ENCODE results near the gene EHMT1. TPM values are rescaled to one million over a fixed set of nuclear protein-coding genes. Genes with fewer than 3 reads are reported as not detected.

EHMT1 gene
- total RNA-seq, 2 experiments from 2014 or later: 111 to 118 TPM

DNA sequence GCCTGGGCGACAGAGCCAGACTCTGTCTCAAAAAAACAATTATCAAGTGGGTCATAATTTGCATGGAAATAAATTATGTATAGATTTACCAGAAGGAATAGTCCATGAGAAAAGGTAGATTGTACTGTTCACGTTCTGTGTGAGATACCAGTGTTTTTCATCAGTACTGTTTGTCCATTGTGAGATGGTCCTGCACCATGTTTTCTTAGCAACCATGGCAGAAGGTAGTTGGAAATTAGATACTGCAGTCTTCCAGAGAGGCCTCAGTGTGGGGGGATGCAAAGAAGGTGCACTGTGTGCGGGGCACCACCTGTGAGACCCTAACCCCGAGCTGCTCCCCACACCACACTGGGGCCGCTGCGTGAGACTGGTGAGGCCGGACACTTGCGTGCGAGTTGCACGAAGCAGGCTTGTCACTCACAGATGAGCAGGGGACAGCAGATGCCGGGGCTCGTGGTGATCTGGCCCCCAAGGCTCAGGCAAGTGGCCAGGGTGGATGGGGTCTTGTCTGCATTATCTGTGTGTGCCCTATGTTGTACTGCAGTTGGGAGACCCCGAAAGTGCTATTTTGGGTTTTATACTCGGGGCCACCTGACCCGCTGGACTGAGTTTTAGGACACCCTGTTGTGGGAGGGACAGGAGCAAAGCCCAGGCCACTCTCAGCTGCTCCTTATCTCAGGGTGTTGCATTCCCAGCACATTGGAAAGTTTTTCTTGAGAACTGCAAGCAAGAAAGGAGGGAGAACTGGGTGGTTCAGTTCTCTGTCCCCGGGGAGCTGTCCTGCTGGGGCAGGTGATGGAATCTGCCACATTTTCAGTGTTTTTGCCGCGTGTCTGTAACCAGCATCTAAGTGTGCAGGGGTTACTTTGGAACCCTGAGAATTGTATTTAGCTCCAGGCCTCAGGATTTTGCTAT is 61.9 kb downstream of the EHMT1 start:
- H3K36me3 Mint-ChIP-seq: peaks cover 17% of the 10 kb centered on the region
- no peak overlapping the region for H3K4me3 Mint-ChIP-seq
- no peak overlapping the region for H3K27ac Mint-ChIP-seq
- H3K27me3 Mint-ChIP-seq: no peaks in the 10 kb centered on the region
- peaks cover 2% of the 10 kb centered on the region for H3K9me3 Mint-ChIP-seq
- POLR2A ChIA-PET: no interaction called here
- no peak for DNase-seq
- peaks cover 12% of the 10 kb centered on the region for H3K4me1 Mint-ChIP-seq
- no peak for ATAC-seq (ENCODE audit: low read depth)

DNA sequence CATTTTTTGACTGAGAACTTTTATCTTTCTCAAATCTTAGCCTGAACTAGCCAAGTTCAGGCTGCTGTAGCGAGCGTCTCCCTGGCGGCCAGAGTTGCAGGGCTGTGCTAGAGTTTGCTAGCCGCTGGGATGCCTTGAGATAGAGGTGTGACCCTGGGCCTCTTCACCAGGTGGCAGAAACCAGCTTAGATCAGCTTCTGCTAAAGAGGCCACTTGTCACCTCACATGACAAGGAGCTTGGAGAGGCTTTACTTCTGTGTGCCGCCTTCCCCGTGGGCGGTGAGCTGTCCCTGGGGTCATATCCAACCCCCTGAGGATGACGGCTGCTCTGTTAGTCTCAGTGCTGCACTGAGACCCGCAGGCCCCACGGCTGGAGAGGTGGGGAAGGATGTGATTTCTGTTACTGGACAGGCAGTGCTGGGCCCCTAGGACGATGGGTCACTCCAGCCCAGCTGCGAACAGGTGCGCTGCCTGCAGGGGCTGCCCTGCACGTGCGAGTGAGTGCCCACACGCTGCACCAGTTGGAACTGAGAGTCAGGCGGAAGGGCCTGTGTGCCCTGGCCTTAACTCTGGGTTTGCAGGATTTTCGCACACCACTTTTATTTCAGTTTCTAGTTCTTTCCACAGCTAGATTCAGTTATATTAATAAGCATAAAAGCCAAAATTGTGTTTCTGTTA is 63.8 kb downstream of the EHMT1 start:
- DNase-seq: no peak
- no peak overlapping the region for H3K4me3 Mint-ChIP-seq
- H3K9me3 Mint-ChIP-seq: peaks cover 2% of the 10 kb centered on the region
- POLR2A ChIA-PET: no interaction called here
- peaks cover 13% of the 10 kb centered on the region for H3K4me1 Mint-ChIP-seq
- H3K27me3 Mint-ChIP-seq: no peaks in the 10 kb centered on the region
- no peak overlapping the region for H3K27ac Mint-ChIP-seq
- no peak for ATAC-seq (ENCODE audit: low read depth)
- peaks cover 27% of the 10 kb centered on the region for H3K36me3 Mint-ChIP-seq

DNA sequence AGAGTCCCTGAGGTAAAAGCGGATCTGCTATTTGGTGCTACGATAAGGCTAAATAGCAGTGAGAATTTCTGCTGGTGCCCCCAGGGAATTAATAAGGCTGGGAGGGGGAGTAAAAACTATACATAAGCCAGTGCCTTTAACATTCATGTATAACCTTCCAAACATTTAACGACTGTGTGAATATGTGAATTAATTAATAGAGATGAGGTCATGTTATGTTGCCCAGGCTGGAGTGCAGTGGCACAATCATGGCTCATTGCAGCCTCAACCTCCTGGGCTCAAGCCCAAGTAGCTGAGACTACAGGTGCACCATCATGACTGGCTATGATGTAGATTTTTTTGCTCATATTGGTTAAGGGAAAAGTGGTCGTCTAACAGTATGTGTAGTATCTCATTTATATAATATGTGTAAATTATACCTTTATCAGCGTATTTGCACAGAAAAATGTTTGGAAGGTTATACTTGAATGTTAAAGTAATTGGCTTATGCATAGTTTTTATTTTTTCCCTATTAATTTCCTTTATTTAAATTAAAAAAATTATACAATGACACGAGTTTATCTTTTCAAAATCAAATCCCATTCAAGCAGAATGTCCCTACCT is 64.6 kb downstream of the EHMT1 start:
- Mint-ChIP-seq H3K27ac (no peak overlapping the region), H3K27me3 (no peaks in the 10 kb centered on the region), H3K9me3 (peaks cover 2% of the 10 kb centered on the region), H3K4me3 (no peak overlapping the region), H3K36me3 (peaks cover 26% of the 10 kb centered on the region), H3K4me1 (peaks cover 11% of the 10 kb centered on the region)
- DNase-seq (no peak), ATAC-seq (ENCODE audit: low read depth) (no peak)
- POLR2A ChIA-PET: no interaction called here

DNA sequence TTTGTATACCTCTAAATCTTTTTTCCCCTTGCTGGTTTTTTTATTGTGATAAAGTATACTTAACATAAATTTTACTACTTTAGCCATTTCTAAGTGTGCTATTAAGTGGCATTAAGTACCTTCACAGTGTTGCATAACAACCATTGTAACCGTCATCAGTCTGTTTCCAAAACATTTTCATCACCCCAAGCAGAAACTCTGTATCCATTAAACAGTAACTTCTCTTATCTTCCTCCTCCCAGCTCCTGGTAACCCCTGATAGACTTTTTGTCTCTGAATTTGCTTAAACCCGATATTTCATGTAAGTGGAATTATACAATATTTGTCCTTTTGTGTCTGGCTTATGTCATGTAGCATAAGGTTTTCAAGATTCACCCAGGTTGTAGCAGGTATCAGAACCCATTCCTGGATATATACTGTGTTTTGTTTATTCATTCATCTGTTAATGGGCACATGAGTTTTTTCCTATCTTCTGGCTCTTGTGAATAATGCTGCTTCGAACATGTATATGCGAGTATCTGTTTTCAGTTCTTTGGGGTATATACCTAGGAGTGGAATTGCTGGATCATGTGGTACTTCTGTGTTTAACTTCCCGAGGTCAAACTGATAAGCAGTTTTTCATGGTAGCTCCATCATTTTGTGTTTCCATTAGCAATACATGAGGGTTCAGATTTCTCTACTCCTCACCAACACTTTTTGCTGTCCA is 66.4 kb downstream of the EHMT1 start:
- POLR2A ChIA-PET: no interaction called here
- H3K36me3 Mint-ChIP-seq: peaks cover 31% of the 10 kb centered on the region
- H3K27ac Mint-ChIP-seq: no peak overlapping the region
- no peak for DNase-seq
- H3K9me3 Mint-ChIP-seq: peaks cover 2% of the 10 kb centered on the region
- H3K27me3 Mint-ChIP-seq: no peaks in the 10 kb centered on the region
- H3K4me3 Mint-ChIP-seq: no peak overlapping the region
- H3K4me1 Mint-ChIP-seq: peaks cover 9% of the 10 kb centered on the region
- ATAC-seq (ENCODE audit: low read depth): no peak

DNA sequence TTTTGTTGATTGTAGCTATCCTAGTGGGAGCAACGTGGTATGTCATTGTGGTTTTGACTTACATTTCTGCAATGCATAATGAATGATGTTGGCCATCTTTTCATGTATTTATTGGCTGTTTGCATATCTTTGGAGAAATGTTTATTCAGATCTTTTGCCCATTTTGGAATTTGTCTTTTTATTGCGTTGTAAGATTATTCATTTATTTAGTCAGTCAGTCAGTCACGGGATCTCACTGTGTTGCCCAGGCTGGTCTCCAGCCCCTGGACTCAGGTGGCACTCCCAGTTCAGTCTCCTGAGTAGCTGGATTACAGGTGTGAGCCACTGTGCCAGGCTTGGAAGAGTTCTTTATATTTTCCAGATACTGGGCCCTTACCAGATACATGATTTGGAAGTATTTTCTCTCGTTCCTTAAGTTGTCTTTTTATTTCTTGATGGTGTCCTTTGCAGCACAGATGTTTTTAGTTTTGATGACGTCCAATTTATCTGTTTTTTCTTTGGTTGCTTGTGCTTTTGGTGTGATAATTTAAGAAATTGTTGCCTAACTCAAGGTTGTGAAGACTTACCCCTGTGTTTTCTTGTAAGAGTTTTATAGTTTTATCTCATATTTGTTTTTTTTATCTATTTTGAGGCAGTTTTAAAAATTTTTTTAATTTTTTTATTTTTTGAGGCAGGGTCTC is 67.1 kb downstream of the EHMT1 start:
- H3K4me3 Mint-ChIP-seq: no peak overlapping the region
- no peak overlapping the region for H3K27ac Mint-ChIP-seq
- H3K36me3 Mint-ChIP-seq: peaks cover 33% of the 10 kb centered on the region
- DNase-seq (no peak), ATAC-seq (ENCODE audit: low read depth) (no peak)
- no peaks in the 10 kb centered on the region for H3K27me3 Mint-ChIP-seq
- H3K9me3 Mint-ChIP-seq: peaks cover 2% of the 10 kb centered on the region
- POLR2A ChIA-PET: no interaction called here
- peaks cover 11% of the 10 kb centered on the region for H3K4me1 Mint-ChIP-seq

DNA sequence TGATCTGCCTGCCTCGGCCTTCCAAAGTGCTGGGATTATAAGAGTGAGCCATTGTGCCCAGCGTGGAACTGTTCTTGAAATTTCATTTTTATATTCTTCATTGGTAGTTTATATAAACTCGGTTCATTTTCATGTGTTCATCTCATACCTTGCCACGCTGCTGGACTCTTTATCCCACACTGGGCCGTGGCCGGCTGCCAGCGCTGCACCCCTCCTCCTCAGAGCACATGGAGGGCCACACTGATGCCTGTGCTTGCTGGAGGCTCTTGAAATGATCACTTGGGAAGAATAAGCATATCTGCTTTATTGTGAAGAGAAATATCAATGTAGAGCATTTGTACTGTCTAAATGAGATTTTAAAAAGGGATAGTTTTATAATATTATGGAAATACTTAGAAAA is 69.5 kb downstream of the EHMT1 start:
- Mint-ChIP-seq H3K36me3 (peaks cover 38% of the 10 kb centered on the region), H3K4me3 (no peak overlapping the region), H3K27me3 (no peaks in the 10 kb centered on the region), H3K4me1 (peaks cover 18% of the 10 kb centered on the region), H3K9me3 (peaks cover 2% of the 10 kb centered on the region), H3K27ac (no peak overlapping the region)
- POLR2A ChIA-PET: no interaction called here
- no peak for DNase-seq
- no peak for ATAC-seq (ENCODE audit: low read depth)

DNA sequence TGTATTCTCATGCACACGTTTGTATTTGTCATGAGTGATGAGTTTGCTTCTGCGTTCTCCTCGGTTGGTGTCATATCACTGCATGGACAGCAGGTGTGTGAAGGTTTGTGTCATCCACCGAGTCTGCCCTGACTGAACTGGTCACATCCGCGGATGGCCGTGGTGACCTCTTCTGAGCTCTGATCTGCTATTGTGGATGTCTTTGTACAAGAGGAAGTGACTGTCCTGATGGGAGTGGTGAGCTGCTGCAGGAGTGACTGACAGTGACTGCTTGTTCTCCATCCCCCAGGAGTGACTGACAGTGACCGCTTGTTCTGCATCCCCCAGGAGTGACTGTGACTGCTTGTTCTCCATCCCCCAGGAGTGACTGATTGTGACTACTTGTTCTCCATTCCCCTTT is 69.9 kb downstream of the EHMT1 start:
- Mint-ChIP-seq H3K4me3 (no peak overlapping the region), H3K27ac (peak overlapping the region; percentile 9), H3K36me3 (peaks cover 38% of the 10 kb centered on the region), H3K9me3 (peaks cover 2% of the 10 kb centered on the region), H3K27me3 (no peaks in the 10 kb centered on the region), H3K4me1 (peaks cover 18% of the 10 kb centered on the region)
- POLR2A ChIA-PET: no interaction called here
- no peak for ATAC-seq (ENCODE audit: low read depth)
- DNase-seq: no peak

DNA sequence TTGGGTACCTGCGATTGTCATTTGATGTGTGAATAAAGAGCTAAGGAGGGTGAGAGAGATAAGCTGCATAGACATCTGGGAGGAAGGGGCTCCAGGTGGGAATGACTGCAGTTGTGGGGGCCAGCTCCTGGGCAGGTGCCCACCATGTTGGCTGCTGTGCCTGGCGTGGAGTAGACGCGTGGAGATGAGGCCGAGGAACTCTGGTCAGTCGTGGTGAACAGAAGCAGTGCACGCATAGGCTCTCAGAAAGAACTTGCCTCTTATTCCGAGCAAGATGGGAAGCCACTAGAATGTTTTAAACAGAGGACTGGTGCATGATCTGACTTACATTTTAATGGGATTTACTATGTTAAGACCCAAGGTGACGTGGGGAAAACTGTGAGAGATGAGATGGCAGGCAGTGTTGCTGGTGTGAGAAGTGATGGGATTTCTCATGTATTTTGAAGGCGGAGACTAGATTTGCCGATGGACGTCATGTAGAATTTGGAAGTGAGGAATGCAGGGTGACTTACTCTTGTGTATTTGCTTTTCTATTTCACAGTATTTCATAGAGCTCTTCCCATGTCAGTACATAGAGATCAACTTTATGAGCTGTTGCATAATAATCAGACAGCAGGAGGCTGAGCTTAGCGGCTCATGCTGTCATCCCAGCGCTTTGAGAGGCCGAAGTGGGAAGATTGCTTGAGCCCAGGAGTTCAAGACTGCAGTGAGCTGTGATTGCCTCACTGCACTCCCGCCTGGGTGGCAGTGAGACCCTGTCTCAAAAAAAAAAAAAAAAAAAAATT is 71.1 kb downstream of the EHMT1 start:
- H3K4me1 Mint-ChIP-seq: peaks cover 18% of the 10 kb centered on the region
- H3K4me3 Mint-ChIP-seq: no peak overlapping the region

DNA sequence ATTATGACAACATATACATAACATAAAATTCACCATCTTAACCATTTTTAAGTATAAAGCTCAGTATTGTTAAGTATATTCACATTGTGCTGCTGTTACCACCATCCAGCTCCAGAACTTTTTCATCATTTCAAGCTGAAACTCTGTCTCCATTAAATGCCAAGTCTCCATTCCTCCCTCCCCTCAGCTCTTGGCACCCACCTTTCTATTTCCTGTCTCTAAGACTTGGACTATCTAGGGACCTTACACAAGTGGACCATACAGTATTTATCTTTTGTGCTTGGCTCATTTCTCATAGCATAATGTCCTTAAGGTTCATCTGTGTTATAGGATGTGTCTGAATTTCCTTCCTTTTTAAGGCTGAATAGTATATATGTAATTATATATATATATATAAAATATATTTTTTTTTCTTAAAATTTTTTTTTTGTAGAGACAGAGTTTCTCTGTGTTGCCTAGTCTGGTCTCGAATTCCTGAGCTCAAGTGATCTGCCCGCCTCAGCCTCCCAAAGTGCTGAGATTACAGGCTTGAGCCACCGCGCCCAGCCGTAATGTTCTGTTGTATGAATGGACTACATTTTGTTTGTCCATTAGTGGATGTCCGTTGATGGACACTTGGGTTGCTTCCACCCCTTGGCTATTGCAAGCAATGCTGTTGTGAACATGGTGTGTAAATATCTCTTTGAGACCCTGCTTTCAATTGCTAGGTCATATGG is 72.3 kb downstream of the EHMT1 start:
- Mint-ChIP-seq H3K4me3 (no peak overlapping the region), H3K27ac (no peak overlapping the region), H3K4me1 (peaks cover 21% of the 10 kb centered on the region), H3K9me3 (no peaks in the 10 kb centered on the region), H3K36me3 (peaks cover 26% of the 10 kb centered on the region), H3K27me3 (no peaks in the 10 kb centered on the region)
- POLR2A ChIA-PET: no interaction called here
- DNase-seq (no peak), ATAC-seq (ENCODE audit: low read depth) (no peak)

More for the DNA sequence above, 71.1 kb downstream of the EHMT1 start:
- no peaks in the 10 kb centered on the region for H3K27me3 Mint-ChIP-seq
- peaks cover 35% of the 10 kb centered on the region for H3K36me3 Mint-ChIP-seq
- ATAC-seq (ENCODE audit: low read depth): no peak
- no peak for DNase-seq
- peaks cover 2% of the 10 kb centered on the region for H3K9me3 Mint-ChIP-seq
- no peak overlapping the region for H3K27ac Mint-ChIP-seq
- POLR2A ChIA-PET: interaction anchor here (0.6 kb wide), 1 partner anchor 336 kb away, joined by 4 read pairs; no protein-coding TSS in a partner anchor

DNA sequence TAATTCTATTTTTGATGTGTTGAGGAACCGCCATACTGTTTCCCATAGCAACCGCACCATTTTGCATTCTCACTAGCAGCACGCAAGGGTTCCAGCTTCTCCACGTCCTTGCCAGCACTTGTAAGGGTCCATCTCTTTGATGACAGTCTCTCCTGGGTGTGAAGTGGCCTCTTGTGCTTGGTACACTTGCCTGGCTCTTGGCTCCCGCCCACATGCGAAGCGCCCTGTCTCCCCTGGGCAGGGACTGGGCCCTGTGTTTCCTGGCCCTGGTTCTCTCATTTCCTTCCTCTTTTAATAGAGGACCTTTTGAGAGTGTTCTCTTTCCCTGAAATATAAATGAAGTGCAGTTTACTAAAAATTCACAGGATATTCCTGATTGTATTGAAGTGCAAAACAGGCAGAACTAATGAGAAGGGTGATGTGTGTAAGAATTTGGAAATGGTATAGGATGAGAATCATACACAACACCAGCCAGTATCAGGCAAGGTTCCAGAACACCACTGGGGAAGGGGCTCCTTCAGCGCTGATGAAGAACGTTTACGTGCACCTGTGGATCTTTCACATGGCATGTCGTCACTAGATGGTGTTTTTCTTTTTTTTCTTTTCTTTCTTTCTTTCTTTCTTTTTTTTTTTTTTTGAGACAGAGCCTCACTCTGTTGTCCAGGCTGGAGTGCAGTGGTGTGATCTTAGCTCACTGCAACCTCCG is 73.0 kb downstream of the EHMT1 start:
- DNase-seq (no peak), ATAC-seq (ENCODE audit: low read depth) (no peak)
- H3K36me3 Mint-ChIP-seq: peaks cover 28% of the 10 kb centered on the region
- no peak overlapping the region for H3K4me3 Mint-ChIP-seq
- H3K4me1 Mint-ChIP-seq: peaks cover 22% of the 10 kb centered on the region
- POLR2A ChIA-PET: no interaction called here
- H3K27ac Mint-ChIP-seq: no peak overlapping the region
- H3K27me3 Mint-ChIP-seq: no peaks in the 10 kb centered on the region
- no peaks in the 10 kb centered on the region for H3K9me3 Mint-ChIP-seq

DNA sequence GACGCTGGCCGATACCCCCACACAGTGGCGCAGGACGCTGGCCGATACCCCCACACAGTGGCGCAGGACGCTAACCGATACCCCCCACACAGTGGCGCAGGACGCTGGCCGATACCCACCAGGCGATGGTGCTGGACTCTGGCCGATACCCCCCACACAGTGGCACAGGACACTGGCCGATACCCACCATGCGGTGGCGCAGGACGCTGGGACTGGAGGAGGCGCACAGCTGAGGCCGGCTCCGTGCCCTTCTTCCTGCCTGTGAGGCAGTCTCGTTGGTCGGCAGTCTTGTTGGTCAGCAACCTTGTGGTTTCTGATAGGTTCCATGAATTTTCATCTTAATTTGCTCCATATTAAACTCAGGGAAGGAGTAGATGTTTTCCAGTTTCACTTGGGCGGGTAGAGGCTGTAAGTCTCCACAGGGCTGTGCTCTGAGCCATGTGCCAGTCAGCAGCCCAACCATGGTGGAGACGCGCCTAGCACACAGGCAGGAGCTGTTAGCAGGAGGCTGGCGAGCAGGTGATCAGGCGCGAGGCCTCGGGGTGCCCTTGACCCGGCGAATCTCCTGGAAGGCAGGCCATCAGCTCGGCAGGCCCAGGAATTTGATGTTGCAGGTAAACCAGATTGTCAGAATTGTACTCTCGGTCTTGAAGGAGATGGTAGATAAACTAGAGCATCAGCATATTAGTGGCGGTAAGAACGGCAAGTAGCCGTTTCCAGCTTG is 75.6 kb downstream of the EHMT1 start:
- no peak overlapping the region for H3K4me3 Mint-ChIP-seq
- DNase-seq (no peak), ATAC-seq (ENCODE audit: low read depth) (no peak)
- no peaks in the 10 kb centered on the region for H3K9me3 Mint-ChIP-seq
- no peaks in the 10 kb centered on the region for H3K27me3 Mint-ChIP-seq
- POLR2A ChIA-PET: no interaction called here
- H3K36me3 Mint-ChIP-seq: peaks cover 24% of the 10 kb centered on the region
- H3K27ac Mint-ChIP-seq: no peak overlapping the region
- peaks cover 17% of the 10 kb centered on the region for H3K4me1 Mint-ChIP-seq
